ENCODE data around the gene TBCD.

Gene TBCD

GRCh38 chr17:82812601-82813000 is 60.7 kb downstream of the TBCD start:
- DNase-seq: no peak

- no peak for DNase-seq
Measured at GRCh38 chr17:82813299-82814051, 61.6 kb downstream of the TBCD start.

- no peak for DNase-seq
Measured at GRCh38 chr17:82814834-82815233, 63.0 kb downstream of the TBCD start.

GRCh38 chr17:82815354-82815753 is 63.5 kb downstream of the TBCD start:
- DNase-seq: no peak

- DNase-seq: no peak
Measured at GRCh38 chr17:82815790-82816305, 64.0 kb downstream of the TBCD start.

GRCh38 chr17:82816358-82816757 is 64.5 kb downstream of the TBCD start:
- DNase-seq: no peak

- DNase-seq: no peak
Measured at GRCh38 chr17:82817947-82818346, 66.1 kb downstream of the TBCD start.

GRCh38 chr17:82820278-82821251 is 68.7 kb downstream of the TBCD start:
- no peak for DNase-seq

GRCh38 chr17:82821554-82821953 is 69.7 kb downstream of the TBCD start:
- DNase-seq: no peak

GRCh38 chr17:82822281-82822680 is 70.4 kb downstream of the TBCD start:
- no peak for DNase-seq

- DNase-seq: no peak
Measured at GRCh38 chr17:82823004-82823403, 71.1 kb downstream of the TBCD start.

GRCh38 chr17:82825540-82826124 is 73.8 kb downstream of the TBCD start:
- no peak for DNase-seq

- DNase-seq: no peak
Measured at GRCh38 chr17:82826211-82826610, 74.3 kb downstream of the TBCD start.

- no peak for DNase-seq
Measured at GRCh38 chr17:82826956-82827355, 75.1 kb downstream of the TBCD start.

GRCh38 chr17:82828875-82829487 is 77.1 kb downstream of the TBCD start:
- no peak for DNase-seq

GRCh38 chr17:82830249-82830661 is 78.4 kb downstream of the TBCD start:
- DNase-seq: no peak

GRCh38 chr17:82831041-82831817 is 79.4 kb downstream of the TBCD start:
- DNase-seq: no peak

- DNase-seq: no peak
Measured at GRCh38 chr17:82831818-82832200, 79.9 kb downstream of the TBCD start.

- DNase-seq: no peak
Measured at GRCh38 chr17:82832411-82832810, 80.5 kb downstream of the TBCD start.

GRCh38 chr17:82832881-82833475 is 81.1 kb downstream of the TBCD start:
- DNase-seq: no peak

- DNase-seq: no peak
Measured at GRCh38 chr17:82835122-82835521, 83.3 kb downstream of the TBCD start.

All from CD4-positive, alpha-beta T cell treated with Interleukin-12 subunit alpha and Interleukin-12 subunit beta, for 1 hour (primary cell).